ENCODE results near the gene HOXB3.

The HOXB3 gene

GRCh38 chr17:48569674-48570324 lies 20.2 kb downstream of the HOXB3 start:
- no peak for DNase-seq (ENCODE audit: low read depth in 2 of 2)

GRCh38 chr17:48569240-48569582 lies 20.8 kb downstream of the HOXB3 start:
- DNase-seq (ENCODE audit: low read depth in 2 of 2), result no peak

GRCh38 chr17:48568499-48569239 lies 21.4 kb downstream of the HOXB3 start:
- no peak for DNase-seq (ENCODE audit: low read depth in 2 of 2)

- no peak for DNase-seq (ENCODE audit: low read depth in 2 of 2)
Observed at GRCh38 chr17:48567646-48568354, 22.2 kb downstream of the HOXB3 start.

DNA sequence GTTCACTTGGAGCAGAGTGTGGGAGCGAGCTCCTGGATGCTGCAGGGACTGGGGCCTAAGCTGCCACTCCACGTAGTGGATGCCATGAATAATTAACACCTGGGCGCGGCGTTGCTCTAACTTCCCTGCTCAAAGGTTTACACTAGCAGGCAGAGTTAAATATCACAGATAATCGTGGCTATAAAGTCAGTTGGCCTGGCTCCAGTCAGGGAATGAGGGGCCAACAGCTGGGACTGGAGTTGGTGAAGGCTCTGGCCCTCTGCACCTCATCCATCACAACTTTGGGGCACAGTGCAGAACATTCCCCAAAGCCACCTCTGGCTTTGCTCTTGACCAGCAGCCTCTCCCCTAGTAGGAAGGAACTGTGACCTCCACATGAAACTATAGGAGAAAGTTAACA lies 22.8 kb downstream of the HOXB3 start:
- DNase-seq (ENCODE audit: low read depth in 2 of 2), result no peak

DNA sequence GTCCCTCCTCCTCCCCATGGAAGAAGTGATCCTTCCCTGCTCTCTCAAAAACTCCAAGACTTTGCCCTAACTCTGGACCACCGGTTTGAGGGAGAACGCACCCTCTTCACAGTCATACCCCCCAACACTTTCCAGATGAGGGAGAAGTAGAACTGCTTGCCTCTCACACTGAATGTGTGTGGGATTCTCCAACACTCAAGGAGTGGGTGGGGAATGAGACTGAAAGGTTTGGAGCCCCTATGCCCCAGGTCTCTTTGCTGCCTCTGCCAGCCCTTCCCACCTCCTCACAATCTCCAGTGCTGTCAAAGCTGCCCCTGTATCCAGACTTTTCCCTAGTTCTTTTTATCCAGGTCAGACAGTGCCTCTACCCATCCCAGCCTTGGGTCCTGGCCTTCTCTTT lies 23.3 kb downstream of the HOXB3 start:
- DNase-seq (ENCODE audit: low read depth in 2 of 2), result no peak

DNA sequence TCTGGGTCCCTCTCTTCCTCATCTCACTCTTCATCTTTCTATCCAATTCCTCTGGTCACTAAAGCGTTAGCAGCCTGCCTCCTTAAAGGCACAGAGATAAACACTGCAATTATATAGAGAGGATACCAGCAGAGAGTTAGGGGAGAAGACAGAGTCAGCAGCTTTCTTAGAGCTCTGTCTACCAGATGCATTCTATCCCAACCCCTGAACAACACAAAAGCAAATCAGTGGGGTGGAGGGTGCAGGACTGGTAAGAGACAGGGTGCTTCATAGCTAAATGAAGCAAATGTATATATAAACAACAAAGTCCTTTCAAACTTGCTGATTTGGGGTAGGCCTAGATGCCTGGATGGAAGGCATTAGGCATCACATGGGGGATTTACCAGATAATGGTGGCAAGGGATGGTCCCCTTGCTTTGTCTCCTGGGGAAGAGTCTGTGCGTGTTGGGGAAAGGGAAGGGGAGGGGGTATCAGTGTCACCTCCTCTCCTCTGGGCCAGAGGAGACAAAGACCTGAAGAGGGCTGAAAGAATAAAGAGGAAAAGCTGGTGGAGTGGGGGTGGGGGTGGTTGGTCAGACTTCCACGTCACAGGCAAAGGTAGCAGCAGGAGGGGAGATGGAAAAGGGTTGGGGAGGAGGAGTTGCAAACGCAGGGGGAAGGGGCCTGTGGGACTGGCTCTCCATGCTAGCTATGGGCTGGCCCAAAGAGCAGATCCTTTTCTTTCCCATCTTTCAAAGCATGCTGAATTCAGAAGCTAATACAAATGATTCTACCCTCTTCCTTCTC lies 23.9 kb downstream of the HOXB3 start:
- DNase-seq (ENCODE audit: low read depth in 2 of 2), result no peak

DNA sequence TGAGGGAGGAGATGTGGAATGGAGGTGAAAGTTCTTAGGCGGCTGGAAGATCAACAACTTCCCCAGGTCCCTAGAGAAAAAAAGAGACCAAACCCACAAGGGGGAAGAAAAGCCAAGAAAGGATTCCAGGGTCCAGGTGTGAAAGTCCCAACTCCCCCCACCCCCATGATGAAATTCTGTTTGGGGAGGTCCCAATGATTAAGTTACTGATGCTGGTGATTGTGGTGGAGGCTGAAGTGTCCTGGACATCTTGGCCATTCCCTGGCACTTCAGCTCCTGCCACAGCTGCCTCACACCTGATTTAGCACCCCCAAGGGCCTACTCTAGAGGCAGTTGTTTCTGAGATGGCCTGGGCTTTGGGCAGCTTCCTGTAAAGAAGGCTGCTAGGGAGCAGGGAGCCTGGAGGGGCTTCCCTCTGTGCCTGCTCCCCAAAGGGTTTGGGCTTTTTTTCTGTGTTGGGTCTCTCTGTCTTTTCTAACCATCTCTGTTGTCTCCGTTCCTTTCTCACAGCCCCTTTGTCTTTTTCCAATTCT lies 25.0 kb downstream of the HOXB3 start:
- no peak for DNase-seq (ENCODE audit: low read depth in 2 of 2)

DNA sequence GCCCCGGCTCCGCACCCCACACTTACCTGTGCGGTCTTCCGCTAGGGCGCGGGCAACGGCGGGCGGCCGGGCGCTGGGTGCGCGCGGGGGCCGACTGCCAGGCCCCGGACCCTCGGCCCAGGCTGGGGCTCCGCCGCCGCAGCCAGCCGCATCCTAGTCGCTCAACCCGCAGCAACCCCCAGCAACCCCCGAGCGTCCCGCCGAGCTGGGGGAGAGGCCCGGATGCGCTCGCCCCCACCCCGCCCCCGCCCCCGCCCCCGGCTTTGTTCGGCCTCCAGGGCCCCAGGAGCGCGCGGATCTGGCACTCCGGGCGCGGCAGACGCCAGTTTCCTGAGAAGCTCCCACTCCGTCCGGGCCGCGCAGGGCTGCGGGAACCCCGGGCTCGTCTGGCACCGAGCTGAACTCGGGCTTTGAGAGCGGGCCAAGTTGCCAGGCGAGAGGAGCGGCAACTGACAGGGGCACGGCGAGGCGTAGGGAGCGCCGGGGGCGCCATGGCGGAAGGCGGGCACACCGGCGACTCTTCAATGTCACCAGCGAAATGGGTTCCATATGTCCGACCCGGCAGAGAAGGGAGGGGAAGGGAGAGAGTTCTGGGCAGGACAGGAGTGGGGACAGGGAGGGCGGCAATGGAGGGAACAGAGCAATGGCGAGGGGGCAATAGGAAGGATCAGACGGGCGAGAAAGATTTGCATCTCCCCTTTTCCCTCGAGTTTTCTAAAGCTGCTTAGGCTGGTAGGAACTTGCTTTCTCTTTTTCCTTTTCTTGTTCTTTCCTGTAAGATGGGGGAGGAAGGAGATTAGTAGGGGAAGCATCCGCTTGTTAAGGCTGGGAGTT lies 25.6 kb downstream of the HOXB3 start:
- DNase-seq (ENCODE audit: low read depth in 2 of 2), result no peak

DNA sequence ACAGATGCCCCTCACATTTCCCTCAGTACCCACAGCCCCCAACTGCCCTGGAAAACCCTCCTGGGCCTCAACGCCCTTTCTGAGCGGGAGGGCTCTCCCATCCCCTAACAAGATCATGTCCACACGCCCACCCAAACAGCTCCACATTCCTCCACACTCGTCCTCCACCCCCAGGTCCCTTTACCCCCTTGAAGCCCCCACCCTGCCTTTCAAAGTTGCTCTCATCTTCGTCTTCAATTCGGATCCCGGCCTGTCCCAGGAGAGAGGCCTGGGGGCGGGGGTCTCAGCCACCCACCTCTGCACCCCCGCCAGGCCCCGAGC lies 26.2 kb downstream of the HOXB3 start:
- no peak for DNase-seq (ENCODE audit: low read depth in 2 of 2)

- no peak for DNase-seq (ENCODE audit: low read depth in 2 of 2)
Observed at GRCh38 chr17:48563385-48563838, 26.6 kb downstream of the HOXB3 start.

DNA sequence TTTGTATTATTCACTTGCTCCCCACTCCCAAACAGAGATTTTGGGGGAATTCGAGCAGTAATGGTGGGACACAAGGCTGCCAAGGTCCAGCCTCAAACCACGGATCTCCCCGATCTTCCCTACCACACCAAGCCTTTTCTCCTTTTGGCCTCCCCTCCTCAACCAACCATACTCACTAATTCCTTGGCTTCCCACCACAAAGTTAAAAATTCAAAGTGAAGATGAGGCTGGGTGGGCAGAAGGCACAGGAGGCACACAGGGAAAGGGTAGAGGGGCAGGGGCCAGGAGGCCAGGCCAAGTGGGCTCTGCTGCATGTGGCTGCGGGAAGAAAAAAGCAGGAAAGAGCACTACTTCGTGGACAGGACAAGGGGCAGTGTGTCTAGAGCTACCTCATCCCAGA lies 27.1 kb downstream of the HOXB3 start:
- no peak for DNase-seq (ENCODE audit: low read depth in 2 of 2)

GRCh38 chr17:48561884-48562810 lies 27.9 kb downstream of the HOXB3 start:
- no peak for DNase-seq (ENCODE audit: low read depth in 2 of 2)

GRCh38 chr17:48559840-48560817 lies 29.9 kb downstream of the HOXB3 start:
- no peak for DNase-seq (ENCODE audit: low read depth in 2 of 2)

DNA sequence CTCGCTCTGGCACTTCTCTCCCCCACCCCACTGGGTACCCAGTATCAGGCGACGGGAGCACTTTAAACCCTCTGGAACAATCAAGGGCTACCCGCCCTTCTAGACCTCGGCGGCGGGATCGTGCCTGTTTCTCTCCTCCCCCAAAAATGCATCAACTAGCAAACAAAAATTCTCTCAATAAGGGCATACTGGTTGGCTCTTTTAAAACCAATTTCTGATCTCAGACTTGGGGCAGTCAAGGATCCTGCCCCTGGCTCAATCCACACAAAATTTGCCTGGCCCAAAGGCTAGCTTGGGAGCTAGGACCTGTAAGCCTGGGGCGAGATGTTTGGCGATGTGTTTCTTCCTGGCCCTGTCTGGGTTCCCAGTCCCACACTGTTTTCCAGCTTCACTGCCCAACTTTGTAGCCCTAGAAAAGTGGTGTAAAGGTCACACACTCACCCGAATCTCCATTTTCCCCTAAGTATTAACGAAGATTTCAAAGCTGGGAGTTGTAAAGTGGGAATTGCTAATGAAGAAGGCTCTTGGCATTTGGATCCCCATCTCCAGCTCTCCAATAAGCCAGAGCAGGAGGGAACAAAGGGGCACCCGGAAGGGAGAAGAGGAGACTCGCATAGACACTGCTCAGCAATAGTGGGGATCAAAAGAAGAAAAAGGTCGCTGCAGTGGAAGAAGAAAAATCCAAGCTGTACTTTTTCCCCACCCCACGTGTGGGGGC lies 30.8 kb downstream of the HOXB3 start:
- no peak for DNase-seq (ENCODE audit: low read depth in 2 of 2)

DNA sequence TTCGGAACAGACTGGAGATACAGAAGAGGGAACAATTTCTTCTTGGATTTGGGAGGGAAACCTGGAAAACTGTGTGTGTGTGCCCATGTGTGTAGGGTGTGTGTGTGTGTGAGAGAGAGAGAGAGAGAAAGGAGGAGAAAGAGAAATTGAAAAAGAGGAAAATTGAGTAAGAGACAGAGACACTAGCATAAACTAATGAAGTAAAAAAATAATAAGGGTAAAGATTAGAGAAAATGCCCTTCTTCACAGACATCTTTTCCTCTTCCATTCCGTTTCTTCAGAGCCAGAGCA lies 31.3 kb downstream of the HOXB3 start:
- DNase-seq (ENCODE audit: low read depth in 2 of 2), result no peak

DNA sequence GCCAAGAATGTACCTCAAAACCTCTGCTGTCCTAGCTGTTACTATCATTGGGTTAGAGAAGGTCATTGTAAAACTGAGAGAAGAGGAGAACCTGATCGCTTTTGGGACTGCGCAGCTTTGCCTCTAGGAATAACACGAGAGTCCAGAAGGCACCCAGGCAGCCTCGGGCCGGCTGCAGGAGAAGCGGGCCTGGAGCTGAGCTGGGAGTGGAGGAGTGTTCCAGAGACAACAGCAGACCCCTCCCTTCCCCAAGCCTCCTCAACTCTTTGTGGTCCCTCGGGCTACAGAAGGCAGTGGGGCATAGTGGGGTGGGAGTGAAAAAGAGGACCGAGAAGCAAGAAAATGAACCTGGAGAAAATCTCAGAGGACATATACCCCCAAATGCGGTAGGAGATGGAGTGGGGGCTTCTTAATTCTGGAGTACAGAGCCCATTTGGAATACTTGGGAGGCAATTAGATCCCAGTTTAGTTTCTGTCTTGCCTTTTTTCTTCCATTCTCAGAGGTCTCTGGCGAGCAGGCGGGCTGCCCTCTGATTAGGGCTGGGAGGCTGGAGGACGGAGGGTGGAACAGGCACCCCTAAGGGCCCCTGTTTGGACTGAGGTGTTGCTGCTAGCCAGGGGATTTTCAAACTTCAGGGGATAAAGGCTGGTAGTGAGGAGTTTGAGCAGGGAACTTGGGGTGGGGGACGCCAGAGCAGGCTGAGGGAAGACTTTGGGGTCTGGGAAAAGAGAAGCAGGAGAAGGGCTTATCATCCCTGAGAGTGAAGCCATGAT lies 31.8 kb downstream of the HOXB3 start:
- DNase-seq (ENCODE audit: low read depth in 2 of 2), result no peak
